ENCODE measurements around the gene ATOH8.

The ATOH8 gene

DNA sequence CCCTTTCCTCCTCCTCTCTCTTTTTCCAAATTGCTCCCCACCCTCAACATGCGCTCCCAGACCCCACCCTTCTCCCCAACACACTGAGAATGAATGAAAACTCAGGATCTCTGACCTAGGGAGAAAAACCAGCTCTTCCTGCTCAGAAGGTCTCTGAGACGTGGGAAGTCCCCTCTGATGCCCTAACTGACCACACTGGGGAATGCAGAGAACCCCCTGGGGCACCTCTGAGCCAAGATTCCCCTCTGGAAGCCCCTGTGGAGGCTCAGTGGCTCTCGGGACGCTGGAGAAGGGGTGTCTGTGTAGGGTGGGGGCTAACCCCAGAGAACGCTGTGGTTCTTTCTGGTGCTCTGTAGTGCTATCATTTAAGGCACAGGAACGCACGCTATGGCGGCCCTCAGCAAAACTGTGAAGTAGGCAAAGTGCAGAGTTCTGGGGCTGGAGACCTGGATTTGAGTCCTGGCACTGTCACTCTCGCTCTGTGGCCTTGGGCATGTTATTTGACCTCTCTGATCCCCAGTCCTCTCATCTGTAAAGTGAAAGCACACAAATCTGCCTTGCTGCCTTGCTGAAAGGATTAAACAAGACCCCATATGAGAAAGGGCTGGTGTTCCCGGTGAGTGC is 17.1 kb downstream of the ATOH8 start:
- DNase-seq (ENCODE audit: low read depth) = no peak

- no peak for DNase-seq (ENCODE audit: low read depth)
Measured at GRCh38 chr2:85771486-85771885, 17.7 kb downstream of the ATOH8 start.

DNA sequence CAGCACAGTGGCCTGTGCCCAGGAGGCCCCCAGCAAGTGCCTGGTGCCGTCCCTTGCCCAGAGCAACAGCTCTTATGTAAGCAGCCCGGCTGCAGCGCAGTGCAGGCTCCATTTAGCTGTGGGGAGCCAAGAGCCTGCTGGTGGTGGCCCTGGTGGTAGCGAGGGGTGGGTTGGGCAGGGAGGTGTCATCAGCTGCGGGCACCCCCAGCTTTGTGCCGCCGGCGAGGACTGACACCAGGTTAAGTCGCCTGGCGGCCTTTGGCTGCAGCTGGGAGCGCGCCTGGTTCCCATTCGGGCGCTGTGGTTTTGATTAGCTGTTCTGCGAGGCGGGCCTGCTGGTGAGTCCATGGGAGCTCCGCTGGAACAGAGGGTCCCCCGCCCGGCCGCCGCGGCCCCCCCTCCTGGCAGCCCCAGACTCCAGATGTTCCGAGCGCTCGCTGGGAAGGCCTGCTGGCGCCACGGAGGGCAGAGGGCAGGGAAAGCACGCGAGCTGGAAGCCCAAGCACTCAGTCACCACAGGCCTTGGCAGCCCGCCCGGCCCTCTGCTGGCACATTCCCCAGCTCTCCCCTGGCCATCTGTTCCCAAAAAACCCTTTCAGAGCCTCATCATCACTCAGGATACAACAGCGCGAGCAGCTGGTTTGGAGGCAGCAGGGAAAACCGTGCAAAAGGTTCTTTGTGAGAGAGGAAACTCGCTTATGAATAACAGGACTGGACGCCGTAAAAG is 18.4 kb downstream of the ATOH8 start:
- no peak for DNase-seq (ENCODE audit: low read depth)

DNA sequence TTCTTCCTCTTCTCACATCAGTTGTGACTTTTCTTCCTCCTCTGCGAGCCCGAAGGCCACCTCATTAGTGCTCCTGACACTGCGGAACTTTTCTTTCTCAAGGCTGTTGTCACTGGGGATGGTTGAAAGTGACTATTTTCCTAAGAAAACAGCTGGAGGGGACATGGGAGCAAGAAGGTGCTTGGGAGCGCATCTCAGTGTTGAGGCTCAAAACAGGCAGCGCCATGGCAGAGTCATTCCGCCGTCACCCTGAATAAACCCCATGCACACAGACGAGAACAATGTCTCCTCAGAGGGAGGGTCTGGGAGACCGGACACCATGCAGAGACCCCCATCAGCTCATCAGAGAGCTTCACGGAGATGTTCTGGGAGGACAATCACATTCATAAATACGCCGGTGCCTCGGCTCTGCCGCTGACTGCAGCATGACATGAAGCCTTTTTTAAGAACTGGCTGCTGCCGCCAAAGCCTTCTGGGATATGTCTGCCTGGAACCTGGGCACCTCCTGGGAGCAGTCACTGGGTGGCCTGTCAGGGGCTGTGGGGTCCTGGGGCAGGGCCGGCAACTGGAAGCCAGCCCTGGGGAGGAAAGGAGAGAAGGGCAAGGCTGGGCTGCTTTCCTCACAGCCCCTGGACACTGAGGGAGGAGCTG is 19.2 kb downstream of the ATOH8 start:
- DNase-seq (ENCODE audit: low read depth) = no peak

DNA sequence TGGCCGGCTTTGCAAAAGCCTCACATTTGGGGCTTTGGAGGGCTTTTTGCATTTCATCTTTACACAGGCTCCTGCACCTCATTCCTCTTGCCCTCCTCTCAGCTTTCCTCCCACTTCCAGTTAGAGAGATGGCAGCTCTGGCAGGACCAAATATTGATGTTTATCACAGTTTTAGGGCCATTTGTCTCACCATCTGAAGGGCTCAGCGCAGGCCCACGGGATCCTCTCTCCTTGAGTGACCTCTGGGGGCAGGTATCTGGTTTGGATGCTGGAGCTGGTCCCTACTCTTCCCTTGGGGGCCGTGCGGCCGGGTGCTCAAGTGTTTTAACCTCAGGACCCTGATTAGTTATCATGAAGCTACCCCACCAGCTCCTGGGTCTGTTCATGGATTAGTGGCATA is 19.9 kb downstream of the ATOH8 start:
- DNase-seq (ENCODE audit: low read depth) = no peak

DNA sequence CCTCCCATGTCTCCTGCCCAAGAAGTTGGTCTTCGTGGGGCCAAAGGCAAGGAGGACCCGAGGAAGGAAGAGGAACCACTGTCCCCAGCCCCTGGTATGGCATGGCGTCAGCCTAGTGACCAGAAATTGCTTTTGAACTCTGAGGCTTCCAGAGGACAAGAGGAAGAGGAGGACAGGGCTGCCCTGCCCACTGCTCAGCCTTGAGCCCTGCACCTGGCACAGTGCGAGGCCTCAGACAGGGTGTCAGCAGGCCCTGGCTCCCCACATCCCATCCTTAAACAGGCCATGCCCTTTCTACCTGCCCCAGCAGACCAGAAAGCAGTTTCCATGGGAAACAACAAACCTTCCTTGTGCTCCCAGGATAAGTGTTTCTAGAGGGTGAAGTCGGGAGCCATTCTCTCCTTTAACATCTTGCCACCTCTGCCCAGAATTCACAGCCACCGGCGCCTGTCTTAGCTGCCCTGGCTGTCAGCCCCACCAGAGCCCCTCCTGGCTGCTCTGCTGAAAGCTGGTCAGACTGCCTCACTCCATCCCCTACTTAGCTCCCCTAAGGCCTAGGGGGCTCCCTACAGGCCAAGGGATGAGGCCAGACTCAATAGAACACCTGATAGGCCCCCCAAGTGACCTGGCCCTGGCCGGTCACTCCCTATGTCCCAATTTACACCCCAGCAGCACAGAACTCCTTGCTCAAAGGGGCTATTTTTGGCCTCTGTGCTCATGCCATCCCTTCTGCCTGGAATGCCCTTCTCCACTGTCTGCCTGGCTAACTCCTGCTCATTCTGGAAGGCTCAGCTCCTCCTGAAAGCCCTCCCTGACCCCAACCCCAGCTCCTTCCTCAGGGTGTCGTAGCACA is 20.6 kb downstream of the ATOH8 start:
- DNase-seq (ENCODE audit: low read depth) = no peak

GRCh38 chr2:85775406-85776381 is 21.9 kb downstream of the ATOH8 start:
- DNase-seq (ENCODE audit: low read depth) = no peak

DNA sequence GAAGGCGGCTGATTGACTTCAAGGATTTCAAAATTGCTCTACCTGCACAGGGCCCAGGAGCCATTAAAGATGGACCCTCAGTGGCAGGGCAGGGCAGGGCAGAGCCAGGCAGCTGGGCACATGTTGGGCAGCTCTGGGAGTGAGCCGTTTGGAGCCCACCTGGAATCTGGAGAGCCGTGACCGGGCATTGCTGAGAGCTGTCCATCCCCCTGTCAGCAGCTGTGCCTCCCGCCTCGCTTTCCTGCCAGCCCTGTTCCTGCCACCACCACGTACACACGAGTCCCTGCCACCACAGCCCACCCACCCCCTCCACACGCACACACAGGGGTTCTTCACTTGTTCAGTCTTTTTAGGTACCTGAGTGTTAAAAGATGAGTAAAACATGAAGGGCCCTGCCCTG is 22.9 kb downstream of the ATOH8 start:
- no peak for DNase-seq (ENCODE audit: low read depth)

DNA sequence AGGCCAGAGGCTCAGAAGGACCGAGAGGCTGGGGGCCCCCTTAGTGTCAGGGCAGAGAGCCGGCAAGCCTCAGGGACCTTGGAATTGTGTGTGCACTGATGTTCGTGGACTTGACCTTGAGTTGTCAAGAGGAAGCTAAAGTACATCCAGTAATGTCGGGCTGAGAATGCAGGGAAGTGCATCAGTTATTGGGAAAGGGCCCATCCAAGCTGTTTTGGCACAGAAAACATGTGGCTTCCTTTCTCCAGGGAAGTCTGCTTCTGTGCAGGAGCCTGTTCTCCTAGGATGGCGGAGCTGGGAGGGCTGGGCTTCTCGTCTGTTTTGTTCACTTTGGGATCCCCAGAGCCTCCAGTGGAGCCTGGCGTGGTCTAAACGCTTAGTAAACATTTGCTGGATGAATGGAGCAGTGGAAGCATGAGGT is 23.7 kb downstream of the ATOH8 start:
- DNase-seq (ENCODE audit: low read depth) = no peak

- DNase-seq (ENCODE audit: low read depth) = no peak
Measured at GRCh38 chr2:85778646-85779379, 25.0 kb downstream of the ATOH8 start.

- no peak for DNase-seq (ENCODE audit: low read depth)
Measured at GRCh38 chr2:85779641-85780315, 26.0 kb downstream of the ATOH8 start.

GRCh38 chr2:85780316-85781012 is 26.7 kb downstream of the ATOH8 start:
- DNase-seq (ENCODE audit: low read depth) = no peak

- no peak for DNase-seq (ENCODE audit: low read depth)
Measured at GRCh38 chr2:85781013-85781332, 27.2 kb downstream of the ATOH8 start.

GRCh38 chr2:85783796-85784195 is 30.0 kb downstream of the ATOH8 start:
- DNase-seq (ENCODE audit: low read depth) = no peak

DNA sequence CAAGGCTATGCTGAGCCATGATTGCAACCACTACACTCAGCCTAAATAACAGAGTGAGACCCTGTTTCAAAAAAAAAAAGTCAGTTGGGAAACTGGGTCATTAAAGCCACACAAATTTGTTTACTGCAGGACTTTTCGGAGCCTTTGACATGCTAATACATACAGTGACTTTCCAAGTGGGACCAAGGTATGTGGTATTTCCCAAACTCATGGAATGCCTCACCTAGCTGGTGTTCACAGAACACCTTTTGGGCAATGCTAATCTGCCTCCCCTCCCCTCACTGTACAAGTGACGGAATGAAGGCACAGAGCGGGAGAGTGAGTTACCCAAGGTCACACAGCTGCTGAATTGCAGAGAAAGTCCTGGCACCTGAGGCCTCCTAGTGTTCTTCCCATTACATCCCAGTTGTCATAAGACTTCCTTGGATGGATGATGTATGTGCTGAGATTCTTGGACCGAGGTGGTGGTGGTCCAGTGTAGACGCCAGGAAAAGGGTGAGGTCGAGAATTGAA is 30.7 kb downstream of the ATOH8 start:
- no peak for DNase-seq (ENCODE audit: low read depth)

GRCh38 chr2:85785027-85785822 is 31.4 kb downstream of the ATOH8 start:
- DNase-seq (ENCODE audit: low read depth) = no peak

- no peak for DNase-seq (ENCODE audit: low read depth)
Measured at GRCh38 chr2:85785871-85786270, 32.1 kb downstream of the ATOH8 start.

DNA sequence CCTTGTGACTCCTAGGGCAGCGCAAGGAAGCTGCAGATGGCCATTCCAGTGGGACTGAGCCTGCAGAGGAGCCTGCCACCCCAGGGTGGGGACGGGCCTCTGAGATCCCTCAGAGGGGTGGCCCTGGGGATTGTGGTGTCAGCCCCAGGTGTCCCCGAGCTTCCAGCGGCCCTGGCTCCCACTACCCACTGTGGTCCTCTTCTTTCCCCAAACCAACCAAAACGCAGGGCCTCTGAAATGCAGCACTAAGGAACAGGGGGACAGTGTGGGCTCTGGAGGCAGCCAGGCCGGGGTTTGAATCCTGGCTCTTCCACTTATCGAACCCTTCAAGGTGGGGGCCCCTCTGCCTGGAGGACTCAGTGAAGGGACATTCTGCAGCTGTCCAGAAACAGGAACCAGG is 32.7 kb downstream of the ATOH8 start:
- no peak for DNase-seq (ENCODE audit: low read depth)
